ENCODE results near the gene RTP3.

GRCh38 chr3:46454606-46455005 lies 43.2 kb upstream of the RTP3 start:
- TF ChIP-seq EZH2 (IDR thresholded peaks at IDR 0.05; ENCODE audit: insufficient read depth, poor library complexity, severe bottlenecking), result no peak
- no peak for TF ChIP-seq EZH2phosphoT487 (IDR thresholded peaks at IDR 0.05; ENCODE audit: insufficient read depth, low read depth)

Data from GM23248 (cell line).